Prostate gland (tissue), 2 donors: Measurements from ENCODE around the gene TBCE. TPM values are rescaled to one million over a fixed set of nuclear protein-coding genes. Genes with fewer than 3 reads are reported as not detected.
"Not testable (repeated sequence)": the region's sequence is repeated elsewhere in the genome, so short reads cannot be mapped to it uniquely, and the experiment has no call there.

ENCODE experiments used
- DNase-seq: peaks from one replicate; pipeline ENCODE4 v3.0.0-alpha.2; 2019; ENCODE audit warnings: low spot score
- H3K27ac ChIP-seq, 2 donors: fragments of 200-600 bp; sonication (generic); 2 replicates each; pipeline ENCODE4 v1.5.1; 2017 to 2019
- H3K27me3 ChIP-seq: fragments of 200-600 bp; sonication (generic); replicated peaks from 2 replicates; pipeline ENCODE4 v1.5.1; 2019; ENCODE audit not compliant: insufficient read depth
- H3K36me3 ChIP-seq, 2 donors: fragments of 200-600 bp; sonication (generic); 1 replicate in 1 of 2; 2 replicates in 1 of 2; pipeline versions ENCODE4 v1.5.1 to v1.8.1; 2017 to 2019
- H3K4me1 ChIP-seq: fragments of 200-600 bp; sonication (generic); replicated peaks from 2 replicates; pipeline ENCODE4 v1.5.1; 2019
- H3K4me3 ChIP-seq, 2 donors: fragments of 200-600 bp; sonication (generic); 2 replicates each; pipeline ENCODE4 v1.5.1; 2017 to 2019
- H3K9me3 ChIP-seq: fragments of 200-600 bp; sonication (generic); 2 replicates; pipeline ENCODE4 v1.5.1; 2017
- CTCF ChIP-seq, 4 experiments: fragments of 200-600 bp in 2 of 4; fragments of 450-650 bp in 2 of 4; sonication (generic) in 2 of 4; IDR thresholded peaks; 1 replicate in 3 of 4; 2 replicates in 1 of 4; pipeline ENCODE4 v1.5.1; 2016 to 2019; ENCODE audit warnings: antibody characterized with exemption in 4 of 4, mild to moderate bottlenecking in 2 of 4, moderate library complexity in 2 of 4
- POLR2A ChIP-seq: fragments of 450-650 bp; IDR thresholded peaks from one replicate; pipeline ENCODE4 v1.6.1; 2016; ENCODE audit warnings: antibody characterized with exemption, mild to moderate bottlenecking
- POLR2AphosphoS5 ChIP-seq: sonication (generic); formaldehyde crosslinking; IDR thresholded peaks from one replicate; pipeline ENCODE4 v1.6.1; 2017; ENCODE audit warnings: antibody characterized with exemption
- WGBS: methylation state at CpG from one replicate; pipeline ENCODE4 v1.1.5; 2018; 5-methylcytosine and 5-hydroxymethylcytosine counted together
- intact Hi-C: fragments of 100-400 bp; cut with DNase I; formaldehyde crosslinking; loops from one replicate; pipeline ENCODE4 v1.14.2; 2022
- total RNA-seq, 2 donors: library from RNA; depleted of rRNA; stranded (reverse); fragments of >200 nt; gene quantifications; one replicate each; pipeline ENCODE4 v1.1.0, GENCODE V29; 2016

The TBCE gene
- total RNA-seq, 2 donors from 2014 or later, result 24.2 to 25.0 TPM

- DNase-seq, result no peak
- WGBS, result 95% methylated on average over 5 of the region's 5 CpGs
- no peak for TF ChIP-seq CTCF (IDR thresholded peaks at IDR 0.05)
- Histone ChIP-seq H3K27me3 (no peaks in the 10 kb centered on the region), H3K9me3 (no peaks in the 10 kb centered on the region), H3K4me1 (no peaks in the 10 kb centered on the region), H3K4me3 (no peak overlapping the region), H3K27ac (no peak overlapping the region), H3K36me3 (no peaks in the 10 kb centered on the region)
- intact Hi-C loops, result no loop called here
These were observed 23.5 kb upstream of the TBCE start for GRCh38 chr1:235343726-235344125.

- 87% methylated on average over 3 of the region's 3 CpGs for WGBS
- no peaks in the 10 kb centered on the region for H3K9me3 ChIP-seq
- no peaks in the 10 kb centered on the region for H3K4me1 ChIP-seq
- no peak for DNase-seq
- no peak for TF ChIP-seq POLR2A
- no peak for TF ChIP-seq CTCF (IDR thresholded peaks at IDR 0.05)
- no peak for TF ChIP-seq POLR2AphosphoS5
- H3K4me3 ChIP-seq, result no peak overlapping the region
- H3K27ac ChIP-seq, result no peak overlapping the region
- intact Hi-C loops, result no loop called here
- H3K27me3 ChIP-seq, result no peaks in the 10 kb centered on the region
- no peaks in the 10 kb centered on the region for H3K36me3 ChIP-seq
These were observed 15.8 kb upstream of the TBCE start for GRCh38 chr1:235351441-235351840.

- no peak for DNase-seq
- no peaks in the 10 kb centered on the region for H3K27me3 ChIP-seq
- no peaks in the 10 kb centered on the region for H3K9me3 ChIP-seq
- no peak for TF ChIP-seq POLR2AphosphoS5
- TF ChIP-seq POLR2A, result no peak
- no peak for TF ChIP-seq CTCF (IDR thresholded peaks at IDR 0.05)
- intact Hi-C loops, result no loop called here
- H3K27ac ChIP-seq, result no peak overlapping the region
- 88% methylated on average over 3 of the region's 3 CpGs for WGBS
- no peaks in the 10 kb centered on the region for H3K4me1 ChIP-seq
- no peak overlapping the region for H3K4me3 ChIP-seq
- H3K36me3 ChIP-seq, result no peaks in the 10 kb centered on the region
These were observed 15.3 kb upstream of the TBCE start for GRCh38 chr1:235351898-235352297.

- Histone ChIP-seq H3K36me3 (no peaks in the 10 kb centered on the region), H3K4me3 (no peak overlapping the region), H3K27ac (no peak overlapping the region), H3K4me1 (no peaks in the 10 kb centered on the region), H3K9me3 (no peaks in the 10 kb centered on the region), H3K27me3 (no peaks in the 10 kb centered on the region)
- no peak for DNase-seq
- no peak for TF ChIP-seq CTCF (IDR thresholded peaks at IDR 0.05)
- TF ChIP-seq POLR2AphosphoS5, result no peak
- no peak for TF ChIP-seq POLR2A
- intact Hi-C loops, result no loop called here
- 66% methylated on average over 11 of the region's 11 CpGs for WGBS
These were observed 9.5 kb upstream of the TBCE start for GRCh38 chr1:235357485-235358373.

GRCh38 chr1:235358899-235359298 is 8.3 kb upstream of the TBCE start:
- no peak for TF ChIP-seq POLR2A
- TF ChIP-seq POLR2AphosphoS5, result no peak
- no peak for TF ChIP-seq CTCF (IDR thresholded peaks at IDR 0.05)
- Histone ChIP-seq H3K4me3 (no peak overlapping the region), H3K9me3 (no peaks in the 10 kb centered on the region), H3K36me3 (no peaks in the 10 kb centered on the region), H3K27me3 (no peaks in the 10 kb centered on the region), H3K4me1 (no peaks in the 10 kb centered on the region), H3K27ac (no peak overlapping the region)
- intact Hi-C loops, result no loop called here
- no peak for DNase-seq
- WGBS, result 91% methylated on average over 3 of the region's 3 CpGs

- DNase-seq, H3K4me3 ChIP-seq, H3K36me3 ChIP-seq, H3K4me1 ChIP-seq, H3K27ac ChIP-seq, H3K9me3 ChIP-seq, H3K27me3 ChIP-seq, intact Hi-C loops: not testable (repeated sequence)
- WGBS, result 97% methylated on average over 9 of the region's 9 CpGs
These were observed 3.0 kb upstream of the TBCE start for GRCh38 chr1:235364189-235364588.
